Mammary epithelial cell (primary cell): ENCODE data around the gene INPP5D.

Source experiments
- CTCF ChIP-seq, 2 donors: IDR thresholded peaks in 1 of 2; conservative IDR thresholded peaks in 1 of 2; 2 replicates each; pipeline ENCODE4 v1.5.1; 2011 to 2012; ENCODE audit warnings: inconsistent platforms in 2 of 2, low read length in 2 of 2, mild to moderate bottlenecking in 2 of 2, control low read depth in 1 of 2, low read depth in 1 of 2; ENCODE audit not compliant: insufficient read depth in 1 of 2; ENCODE audit errors: extremely low read depth in 1 of 2
- EZH2 ChIP-seq: IDR thresholded peaks from 2 replicates; pipeline ENCODE4 v1.6.1; 2012; ENCODE audit warnings: low read length, inconsistent platforms, borderline replicate concordance

- peak in 1 of 2 donors; percentile 16 for TF ChIP-seq CTCF (conservative IDR thresholded peaks at IDR 0.05 in 1 of 2, IDR thresholded peaks at IDR 0.05 in 1 of 2; ENCODE audit: extremely low read depth in 1 of 2, insufficient read depth in 1 of 2, low read depth in 1 of 2, low read length in 2 of 2)
- no peak for TF ChIP-seq EZH2
Observed at GRCh38 chr2:233094614-233095013, 34.5 kb downstream of the INPP5D start.
